Tibial artery (tissue), 4 donors: ENCODE data around the gene COMMD8.

Experiments used
- DNase-seq, 2 donors: peaks; one replicate each; pipeline ENCODE4 v3.0.0-alpha.2; 2019
- H3K27ac ChIP-seq, 2 donors: fragments of 200-600 bp; sonication (generic) in 1 of 2; 1 replicate in 1 of 2; 2 replicates in 1 of 2; pipeline ENCODE4 v1.5.1; 2018 to 2019; ENCODE audit warnings: mild to moderate bottlenecking in 1 of 2
- H3K27me3 ChIP-seq, 2 donors: fragments of 200-600 bp; sonication (generic) in 1 of 2; one replicate each; pipeline versions ENCODE4 v1.5.1 to v1.6.0; 2016 to 2019
- H3K36me3 ChIP-seq, 3 donors: fragments of 200-600 bp; sonication (generic) in 2 of 3; one replicate each; pipeline ENCODE4 v1.5.1; 2016 to 2019; ENCODE audit warnings: mild to moderate bottlenecking in 2 of 3
- H3K4me1 ChIP-seq, 4 donors: fragments of 200-600 bp; sonication (generic) in 2 of 4; 1 replicate in 3 of 4; 2 replicates in 1 of 4; pipeline ENCODE4 v1.5.1; 2016 to 2019
- H3K4me3 ChIP-seq, 2 donors: fragments of 200-600 bp; sonication (generic) in 1 of 2; 1 replicate in 1 of 2; 2 replicates in 1 of 2; pipeline ENCODE4 v1.5.1; 2018 to 2019; ENCODE audit warnings: mild to moderate bottlenecking in 2 of 2
- H3K9me3 ChIP-seq, 3 donors: fragments of 200-600 bp; sonication (generic) in 1 of 3; one replicate each; pipeline ENCODE4 v1.5.1; 2016 to 2019
- intact Hi-C: fragments of 100-400 bp; cut with DNase I; formaldehyde crosslinking; loops from one replicate; pipeline ENCODE4 v1.15.0; 2023; ENCODE audit warnings: low total_unique reads
- TF ChIP-seq, protein P1 (sequence below), 2 experiments: fragments of 200-600 bp in 1 of 2; fragments of 450-650 bp in 1 of 2; IDR thresholded peaks; one replicate each; pipeline ENCODE4 v1.5.1; 2017 to 2019; ENCODE audit warnings: antibody characterized with exemption in 2 of 2, mild to moderate bottlenecking in 1 of 2, moderate library complexity in 1 of 2

The COMMD8 gene

DNA sequence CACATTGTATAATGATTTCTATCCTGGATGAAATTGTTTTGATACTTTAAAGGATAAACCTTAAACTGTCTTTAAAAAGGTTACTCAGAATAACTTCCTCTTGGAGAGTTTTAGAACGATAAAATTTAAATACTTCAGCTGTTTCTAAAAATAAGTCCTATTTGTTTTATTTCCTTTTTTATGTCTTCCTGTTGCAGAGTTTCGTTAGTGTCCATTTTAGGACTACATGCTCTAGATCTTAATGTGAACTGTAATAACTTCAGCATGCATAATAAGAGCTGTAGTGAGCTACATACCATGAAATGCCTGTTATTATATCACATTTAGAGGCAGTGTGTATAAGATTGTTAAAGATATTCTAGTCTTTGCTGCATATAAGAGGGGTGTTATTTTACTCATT is 36.2 kb upstream of the COMMD8 start:
- intact Hi-C loops = no loop called here
- DNase-seq = no peak
- TF ChIP-seq, protein P1, sequence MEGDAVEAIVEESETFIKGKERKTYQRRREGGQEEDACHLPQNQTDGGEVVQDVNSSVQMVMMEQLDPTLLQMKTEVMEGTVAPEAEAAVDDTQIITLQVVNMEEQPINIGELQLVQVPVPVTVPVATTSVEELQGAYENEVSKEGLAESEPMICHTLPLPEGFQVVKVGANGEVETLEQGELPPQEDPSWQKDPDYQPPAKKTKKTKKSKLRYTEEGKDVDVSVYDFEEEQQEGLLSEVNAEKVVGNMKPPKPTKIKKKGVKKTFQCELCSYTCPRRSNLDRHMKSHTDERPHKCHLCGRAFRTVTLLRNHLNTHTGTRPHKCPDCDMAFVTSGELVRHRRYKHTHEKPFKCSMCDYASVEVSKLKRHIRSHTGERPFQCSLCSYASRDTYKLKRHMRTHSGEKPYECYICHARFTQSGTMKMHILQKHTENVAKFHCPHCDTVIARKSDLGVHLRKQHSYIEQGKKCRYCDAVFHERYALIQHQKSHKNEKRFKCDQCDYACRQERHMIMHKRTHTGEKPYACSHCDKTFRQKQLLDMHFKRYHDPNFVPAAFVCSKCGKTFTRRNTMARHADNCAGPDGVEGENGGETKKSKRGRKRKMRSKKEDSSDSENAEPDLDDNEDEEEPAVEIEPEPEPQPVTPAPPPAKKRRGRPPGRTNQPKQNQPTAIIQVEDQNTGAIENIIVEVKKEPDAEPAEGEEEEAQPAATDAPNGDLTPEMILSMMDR (IDR thresholded peaks at IDR 0.05) = no peak
- Histone ChIP-seq H3K4me3 (no peak overlapping the region), H3K36me3 (no peaks in the 10 kb centered on the region), H3K9me3 (no peaks in the 10 kb centered on the region), H3K4me1 (peaks cover 0 to 58% (median 17%) of the 10 kb centered on the region in 4 donors), H3K27me3 (no peaks in the 10 kb centered on the region), H3K27ac (peak overlapping the region; percentile 53 to 54)

DNA sequence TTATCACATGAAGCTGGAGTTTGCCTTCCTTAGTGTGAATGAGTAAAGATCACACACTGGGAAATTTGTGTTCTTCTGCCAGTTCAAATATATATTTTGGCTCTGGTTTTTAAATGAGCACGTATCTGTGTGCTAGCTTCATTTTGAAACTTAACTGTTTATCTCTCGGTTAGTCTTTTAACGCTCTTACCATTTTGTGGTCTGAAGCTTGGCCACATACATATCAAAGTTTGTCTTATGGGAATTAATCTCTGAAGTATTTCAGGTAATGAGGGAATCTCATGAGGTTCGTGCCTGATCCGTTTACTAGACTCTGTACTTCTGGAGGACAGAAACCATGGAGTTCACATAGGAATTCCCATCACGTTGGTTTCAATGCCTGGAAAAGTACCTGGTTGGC is 35.4 kb upstream of the COMMD8 start:
- H3K4me1 ChIP-seq = peaks cover 0 to 66% (median 22%) of the 10 kb centered on the region in 4 donors
- no peaks in the 10 kb centered on the region for H3K36me3 ChIP-seq
- TF ChIP-seq, protein P1 (IDR thresholded peaks at IDR 0.05) = no peak
- peak overlapping the region; percentile 53 to 54 for H3K27ac ChIP-seq
- no peaks in the 10 kb centered on the region for H3K27me3 ChIP-seq
- H3K4me3 ChIP-seq = no peak overlapping the region
- no peaks in the 10 kb centered on the region for H3K9me3 ChIP-seq
- no peak for DNase-seq
- intact Hi-C loops = no loop called here

DNA sequence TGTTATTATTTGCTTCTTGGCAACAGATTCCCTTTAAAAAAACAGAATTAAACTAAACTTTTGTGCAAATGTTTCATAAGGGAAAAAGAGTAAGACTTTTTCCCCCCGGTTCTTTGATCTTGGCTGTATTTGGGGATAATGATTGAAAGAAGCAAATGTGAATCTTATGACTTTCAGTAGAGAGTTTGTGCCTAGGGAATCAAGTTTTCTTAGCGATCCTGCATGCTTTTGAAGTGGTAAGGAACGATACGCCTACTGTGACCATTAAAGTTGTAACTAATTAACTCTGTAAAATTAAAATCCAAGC is 30.6 kb upstream of the COMMD8 start:
- DNase-seq = no peak
- Histone ChIP-seq H3K27me3 (no peaks in the 10 kb centered on the region), H3K9me3 (no peaks in the 10 kb centered on the region), H3K36me3 (no peaks in the 10 kb centered on the region), H3K4me1 (peaks cover 0 to 82% (median 21%) of the 10 kb centered on the region in 4 donors), H3K4me3 (no peak overlapping the region), H3K27ac (peak overlapping the region in 1 of 2 donors; percentile 58)
- TF ChIP-seq, protein P1 (IDR thresholded peaks at IDR 0.05) = no peak
- intact Hi-C loops = no loop called here

DNA sequence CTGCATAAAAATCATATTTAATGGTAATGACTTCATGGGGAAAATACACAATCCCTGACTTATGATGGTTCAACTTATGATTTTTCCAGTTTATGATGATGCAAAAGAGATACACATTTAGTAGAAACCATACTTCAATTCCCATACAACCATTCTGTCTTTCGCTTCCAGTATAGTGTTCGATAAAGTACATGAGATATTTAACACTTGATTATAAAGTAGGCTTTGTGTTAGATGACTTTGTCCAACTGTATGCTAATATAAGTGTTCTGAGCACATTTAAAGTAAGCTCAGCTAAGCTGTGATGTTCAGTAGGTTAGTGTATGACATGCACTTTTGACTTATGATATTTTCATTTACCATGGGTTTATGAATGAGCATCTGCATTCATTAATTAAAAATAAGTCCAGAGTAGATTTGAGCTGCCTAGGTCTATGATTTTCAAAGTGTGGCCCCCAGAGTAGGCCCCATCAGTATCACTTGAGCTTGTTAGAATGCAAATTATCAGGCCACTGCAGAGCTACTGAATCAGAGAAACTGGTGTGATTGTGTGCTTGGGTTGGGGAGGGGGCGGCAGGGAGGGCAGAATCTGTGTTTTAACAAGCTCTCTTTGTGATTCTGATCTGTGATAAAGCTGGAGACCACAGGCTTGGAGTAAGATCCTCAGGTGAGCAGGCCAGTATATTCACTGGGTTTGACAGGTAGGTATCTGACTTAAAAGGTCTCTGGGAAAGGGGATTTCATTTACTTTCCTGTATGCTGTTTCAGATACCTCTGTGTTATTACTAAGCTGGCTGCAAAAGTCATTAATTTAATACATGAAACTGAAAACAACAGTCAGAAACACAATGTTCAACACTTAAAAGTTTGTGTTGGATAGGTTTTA is 30.0 kb upstream of the COMMD8 start:
- TF ChIP-seq, protein P1 (IDR thresholded peaks at IDR 0.05) = no peak
- DNase-seq = no peak
- no peaks in the 10 kb centered on the region for H3K9me3 ChIP-seq
- peaks cover 0 to 76% (median 18%) of the 10 kb centered on the region in 4 donors for H3K4me1 ChIP-seq
- intact Hi-C loops = no loop called here
- peak overlapping the region; percentile 24 to 58 for H3K27ac ChIP-seq
- H3K4me3 ChIP-seq = no peak overlapping the region
- H3K27me3 ChIP-seq = no peaks in the 10 kb centered on the region
- H3K36me3 ChIP-seq = no peaks in the 10 kb centered on the region

DNA sequence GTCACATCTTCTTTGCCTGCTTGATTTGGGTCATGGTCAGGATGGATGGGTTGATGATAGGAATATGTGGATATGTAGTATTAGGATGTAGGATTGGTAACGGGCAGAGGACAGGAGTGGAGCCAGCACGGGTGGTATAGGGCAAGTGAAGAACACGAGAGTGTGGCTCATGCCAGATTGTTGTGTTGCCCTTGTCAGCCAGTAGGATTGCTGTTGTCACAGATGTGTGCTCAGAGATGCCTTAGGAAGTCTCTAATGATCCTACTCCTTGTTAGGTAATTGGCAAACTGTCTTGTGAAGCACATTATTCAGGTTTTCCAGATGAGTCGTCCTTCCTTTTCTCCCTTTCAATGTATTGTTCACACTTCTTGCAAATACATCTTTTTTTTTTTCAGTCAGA is 27.0 kb upstream of the COMMD8 start:
- intact Hi-C loops = no loop called here
- TF ChIP-seq, protein P1 (IDR thresholded peaks at IDR 0.05) = peak in 1 of 2 experiments; percentile 36
- Histone ChIP-seq H3K4me1 (peaks cover 0 to 60% (median 20%) of the 10 kb centered on the region in 4 donors), H3K27me3 (no peaks in the 10 kb centered on the region), H3K36me3 (no peaks in the 10 kb centered on the region), H3K4me3 (no peak overlapping the region), H3K27ac (no peak overlapping the region), H3K9me3 (no peaks in the 10 kb centered on the region)
- DNase-seq = no peak
